MM.1S (cell line): ENCODE data around the gene PRUNE2.

Source experiments
- CTCF ChIP-seq: fragments of 300-600 bp; sonication (generic); IDR thresholded peaks from 2 replicates; pipeline ENCODE4 v1.5.1; 2016; ENCODE audit warnings: antibody characterized with exemption, low read length, mixed read lengths
- EZH2 ChIP-seq: fragments of 300-600 bp; sonication (generic); optimal IDR thresholded peaks from 2 replicates; pipeline ENCODE3; 2017; ENCODE audit warnings: low read depth, mild to moderate bottlenecking, antibody characterized with exemption, low read length, mixed read lengths
- EZH2phosphoT487 ChIP-seq: fragments of 300-600 bp; sonication (generic); IDR thresholded peaks from 2 replicates; pipeline ENCODE4 v1.6.1; 2018; ENCODE audit warnings: antibody characterized with exemption, low read length

DNA sequence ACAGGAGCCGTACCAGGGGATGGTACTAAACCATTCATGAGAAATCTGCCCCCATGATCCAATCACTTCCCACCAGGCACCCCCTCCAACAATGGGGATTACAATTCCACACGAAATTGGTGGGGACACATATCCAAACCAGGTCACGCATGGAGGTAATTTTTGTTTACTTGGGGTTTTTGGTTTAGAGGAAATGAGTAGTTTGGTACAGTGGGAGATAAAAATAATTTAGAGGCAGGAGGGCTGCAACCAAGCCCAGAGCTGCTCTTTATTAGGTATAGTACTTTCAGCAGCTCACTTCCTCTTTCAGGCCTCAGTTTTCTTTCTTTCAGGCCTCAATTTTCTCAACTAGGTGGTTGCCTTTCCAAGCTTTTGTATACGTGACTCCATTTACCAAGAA, 23.2 kb downstream of the PRUNE2 start:
- TF ChIP-seq EZH2phosphoT487 = no peak
- TF ChIP-seq CTCF = no peak
- TF ChIP-seq EZH2 = no peak
